GM23338 (cell line): Measurements from ENCODE around the gene ADGRD2. TPM values are rescaled to one million over a fixed set of nuclear protein-coding genes. Genes with fewer than 3 reads are reported as not detected.

ENCODE experiments used
- ATAC-seq: fragments of 200-7000 bp; cut with Tn5 transposase; 3 replicates; pipeline ENCODE4 v1.9.1; 2020
- DNase-seq: peaks from one replicate; pipeline ENCODE4 v3.0.0-alpha.2; 2015; ENCODE audit warnings: low spot score
- H2AFZ ChIP-seq: fragments of 200-600 bp; sonication (generic); 2 replicates; pipeline ENCODE4 v1.8.0; 2016; ENCODE audit warnings: antibody characterized with exemption, mild to moderate bottlenecking, moderate library complexity
- H3F3A ChIP-seq: fragments of 200-600 bp; sonication (generic); replicated peaks from 2 replicates; pipeline ENCODE4 v1.8.0; 2017; ENCODE audit warnings: antibody characterized with exemption, mixed run types, low read depth
- H3K27ac ChIP-seq: fragments of 200-600 bp; sonication (generic); 2 replicates; pipeline ENCODE4 v1.6.1; 2016; ENCODE audit warnings: low read depth
- H3K27me3 ChIP-seq: fragments of 200-600 bp; sonication (generic); 2 replicates; pipeline ENCODE4 v1.8.0; 2016; ENCODE audit warnings: mild to moderate bottlenecking, mixed run types, moderate library complexity; ENCODE audit not compliant: insufficient read depth
- H3K36me3 ChIP-seq: fragments of 200-600 bp; sonication (generic); 2 replicates; pipeline ENCODE4 v1.8.0; 2016; ENCODE audit warnings: mild to moderate bottlenecking; ENCODE audit not compliant: insufficient read depth
- H3K4me1 ChIP-seq: fragments of 200-600 bp; sonication (generic); 2 replicates; pipeline ENCODE4 v1.8.0; 2016; ENCODE audit warnings: mild to moderate bottlenecking, moderate library complexity; ENCODE audit not compliant: insufficient read depth
- H3K4me2 ChIP-seq: fragments of 200-600 bp; sonication (generic); 2 replicates; pipeline ENCODE4 v1.7.1; 2017; ENCODE audit warnings: mixed run types
- H3K4me3 ChIP-seq: fragments of 200-600 bp; sonication (generic); 2 replicates; pipeline ENCODE4 v1.6.1; 2016; ENCODE audit warnings: mixed run types
- H3K79me2 ChIP-seq: fragments of 200-600 bp; sonication (generic); replicated peaks from 2 replicates; pipeline ENCODE4 v1.8.0; 2017; ENCODE audit warnings: mild to moderate bottlenecking; ENCODE audit not compliant: insufficient read depth
- H3K9me2 ChIP-seq: fragments of 200-600 bp; sonication (generic); 2 replicates; pipeline ENCODE4 v1.8.0; 2017; ENCODE audit not compliant: insufficient read depth
- H4K20me1 ChIP-seq: fragments of 200-600 bp; sonication (generic); replicated peaks from 2 replicates; pipeline ENCODE4 v1.8.0; 2017; ENCODE audit warnings: mild to moderate bottlenecking; ENCODE audit not compliant: insufficient read depth
- H3K27ac Mint-ChIP-seq: 2 replicates; pipeline ENCODE4 v1.8.0; 2020; ENCODE audit warnings: inconsistent platforms, mild to moderate bottlenecking, moderate library complexity, mixed read lengths
- H3K27me3 Mint-ChIP-seq: 3 replicates; pipeline ENCODE4 v1.8.0; 2022; ENCODE audit warnings: low read depth, mild to moderate bottlenecking, moderate library complexity, mixed read lengths, inconsistent platforms; ENCODE audit not compliant: insufficient read depth, poor library complexity
- H3K36me3 Mint-ChIP-seq: 3 replicates; pipeline ENCODE4 v1.8.0; 2021; ENCODE audit warnings: low read depth, mild to moderate bottlenecking, inconsistent platforms, moderate library complexity, mixed read lengths
- H3K4me1 Mint-ChIP-seq: 3 replicates; pipeline ENCODE4 v1.8.0; 2020; ENCODE audit warnings: mild to moderate bottlenecking, inconsistent platforms, mixed read lengths
- H3K4me3 Mint-ChIP-seq: 3 replicates; pipeline ENCODE4 v1.8.0; 2021; ENCODE audit warnings: moderate library complexity, mild to moderate bottlenecking, inconsistent platforms, mixed read lengths
- H3K9me3 Mint-ChIP-seq: 3 replicates; pipeline ENCODE4 v1.8.0; 2020; ENCODE audit warnings: moderate library complexity, mild to moderate bottlenecking, inconsistent platforms, mixed read lengths
- CREB1 ChIP-seq: fragments of 250-450 bp; sonication (Bioruptor Pico); IDR thresholded peaks from 2 replicates; pipeline ENCODE4 v1.5.0; 2020; ENCODE audit warnings: low read depth, mild to moderate bottlenecking, moderate library complexity
- EZH2 ChIP-seq: fragments of 200-600 bp; sonication (generic); IDR thresholded peaks from one replicate; pipeline ENCODE4 v1.8.0; 2017; ENCODE audit warnings: antibody characterized with exemption, mild to moderate bottlenecking, low read depth; ENCODE audit not compliant: unreplicated experiment
- EZH2phosphoT487 ChIP-seq: fragments of 200-600 bp; sonication (generic); IDR thresholded peaks from one replicate; pipeline ENCODE4 v1.8.1; 2018; ENCODE audit warnings: antibody characterized with exemption; ENCODE audit not compliant: unreplicated experiment
- JUNB ChIP-seq: IDR thresholded peaks from one replicate; pipeline ENCODE4 v1.6.1; 2016; ENCODE audit warnings: antibody characterized with exemption; ENCODE audit not compliant: unreplicated experiment
- NANOG ChIP-seq: IDR thresholded peaks from 2 replicates; pipeline ENCODE4 v1.6.1; 2016; ENCODE audit warnings: antibody characterized with exemption, borderline replicate concordance
- POLR2AphosphoS5 ChIP-seq: IDR thresholded peaks from 2 replicates; pipeline ENCODE4 v1.6.1; 2016; ENCODE audit warnings: antibody characterized with exemption, low read depth
- STAT1 ChIP-seq: IDR thresholded peaks from one replicate; pipeline ENCODE4 v1.6.1; 2016; ENCODE audit warnings: antibody characterized with exemption; ENCODE audit not compliant: unreplicated experiment
- ZNF114 ChIP-seq: fragments of 250-450 bp; sonication (Bioruptor Pico); IDR thresholded peaks from 2 replicates; pipeline ENCODE4 v1.5.0; 2020; ENCODE audit warnings: mild to moderate bottlenecking, moderate library complexity
- ZNF331 ChIP-seq: fragments of 250-450 bp; sonication (Bioruptor Pico); IDR thresholded peaks from 2 replicates; pipeline ENCODE4 v1.5.0; 2020; ENCODE audit warnings: low read depth, mild to moderate bottlenecking, moderate library complexity
- polyA plus RNA-seq: library from polyadenylated mRNA; unstranded; fragments of >200 nt; fragmentation: Nextera tagmentation; extraction: Ambion mirVana; gene quantifications from 2 replicates; pipeline ENCODE4 v1.2.1, GENCODE V29; 2016
- total RNA-seq: library from RNA; depleted of rRNA; stranded (reverse); fragments of >200 nt; shearing (Covaris generic); gene quantifications from 2 replicates; pipeline ENCODE4 v1.2.3, GENCODE V29; 2014
- TF ChIP-seq, protein P1 (sequence below): fragments of 250-450 bp; sonication (Bioruptor Pico); IDR thresholded peaks from 2 replicates; pipeline ENCODE4 v1.5.0; 2020; ENCODE audit warnings: mild to moderate bottlenecking, moderate library complexity
- TF ChIP-seq, protein P2 (sequence below): IDR thresholded peaks from 2 replicates; pipeline ENCODE4 v1.6.1; 2016; ENCODE audit warnings: antibody characterized with exemption
- TF ChIP-seq, protein P3 (sequence below): IDR thresholded peaks from one replicate; pipeline ENCODE4 v1.6.1; 2018; ENCODE audit warnings: antibody characterized with exemption; ENCODE audit not compliant: unreplicated experiment
- TF ChIP-seq, protein P4 (sequence below), 2 experiments: fragments of 200-600 bp in 1 of 2; sonication (generic) in 1 of 2; conservative IDR thresholded peaks; 2 replicates each; pipeline versions ENCODE4 v1.5.1 to v1.6.1; 2016 to 2017; ENCODE audit warnings: antibody characterized with exemption in 2 of 2, low read depth in 2 of 2, mild to moderate bottlenecking in 2 of 2, moderate library complexity in 1 of 2

The ADGRD2 gene
- total and polyA plus RNA-seq, 2 experiments from 2014 or later: 0.45 to 0.78 TPM

DNA sequence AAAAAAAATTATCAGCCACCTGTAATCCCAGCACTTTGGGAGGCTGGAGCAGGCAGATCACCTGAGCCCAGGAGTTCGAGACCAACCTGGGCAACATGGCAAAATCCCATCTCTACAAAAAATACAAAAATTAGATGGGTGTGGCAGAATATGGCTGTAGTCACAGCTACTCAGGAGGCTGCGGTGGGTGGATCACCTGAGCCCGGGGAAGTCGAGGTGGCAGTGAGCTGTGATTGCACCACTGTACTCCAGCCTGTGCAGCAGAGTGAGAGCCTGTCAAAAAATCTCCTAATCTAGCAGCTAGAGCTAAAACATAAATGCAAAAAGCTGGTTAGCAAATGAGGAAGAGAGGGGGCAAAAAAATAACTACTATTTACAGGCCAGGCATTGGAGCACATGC is 47.0 kb upstream of the ADGRD2 start:
- Mint-ChIP-seq H3K36me3 (peaks cover 59% of the 10 kb centered on the region), H3K4me3 (no peak overlapping the region), H3K27ac (no peak overlapping the region), H3K9me3 (no peaks in the 10 kb centered on the region), H3K27me3 (peaks cover 8% of the 10 kb centered on the region), H3K4me1 (peaks cover 26% of the 10 kb centered on the region)
- H3K36me3 ChIP-seq: peaks cover 20% of the 10 kb centered on the region
- H3K9me2 ChIP-seq: no peaks in the 10 kb centered on the region
- no peak for ATAC-seq
- no peak overlapping the region for H2AFZ ChIP-seq
- H3K4me2 ChIP-seq: no peak overlapping the region
- no peak for TF ChIP-seq EZH2phosphoT487
- TF ChIP-seq, protein P1, sequence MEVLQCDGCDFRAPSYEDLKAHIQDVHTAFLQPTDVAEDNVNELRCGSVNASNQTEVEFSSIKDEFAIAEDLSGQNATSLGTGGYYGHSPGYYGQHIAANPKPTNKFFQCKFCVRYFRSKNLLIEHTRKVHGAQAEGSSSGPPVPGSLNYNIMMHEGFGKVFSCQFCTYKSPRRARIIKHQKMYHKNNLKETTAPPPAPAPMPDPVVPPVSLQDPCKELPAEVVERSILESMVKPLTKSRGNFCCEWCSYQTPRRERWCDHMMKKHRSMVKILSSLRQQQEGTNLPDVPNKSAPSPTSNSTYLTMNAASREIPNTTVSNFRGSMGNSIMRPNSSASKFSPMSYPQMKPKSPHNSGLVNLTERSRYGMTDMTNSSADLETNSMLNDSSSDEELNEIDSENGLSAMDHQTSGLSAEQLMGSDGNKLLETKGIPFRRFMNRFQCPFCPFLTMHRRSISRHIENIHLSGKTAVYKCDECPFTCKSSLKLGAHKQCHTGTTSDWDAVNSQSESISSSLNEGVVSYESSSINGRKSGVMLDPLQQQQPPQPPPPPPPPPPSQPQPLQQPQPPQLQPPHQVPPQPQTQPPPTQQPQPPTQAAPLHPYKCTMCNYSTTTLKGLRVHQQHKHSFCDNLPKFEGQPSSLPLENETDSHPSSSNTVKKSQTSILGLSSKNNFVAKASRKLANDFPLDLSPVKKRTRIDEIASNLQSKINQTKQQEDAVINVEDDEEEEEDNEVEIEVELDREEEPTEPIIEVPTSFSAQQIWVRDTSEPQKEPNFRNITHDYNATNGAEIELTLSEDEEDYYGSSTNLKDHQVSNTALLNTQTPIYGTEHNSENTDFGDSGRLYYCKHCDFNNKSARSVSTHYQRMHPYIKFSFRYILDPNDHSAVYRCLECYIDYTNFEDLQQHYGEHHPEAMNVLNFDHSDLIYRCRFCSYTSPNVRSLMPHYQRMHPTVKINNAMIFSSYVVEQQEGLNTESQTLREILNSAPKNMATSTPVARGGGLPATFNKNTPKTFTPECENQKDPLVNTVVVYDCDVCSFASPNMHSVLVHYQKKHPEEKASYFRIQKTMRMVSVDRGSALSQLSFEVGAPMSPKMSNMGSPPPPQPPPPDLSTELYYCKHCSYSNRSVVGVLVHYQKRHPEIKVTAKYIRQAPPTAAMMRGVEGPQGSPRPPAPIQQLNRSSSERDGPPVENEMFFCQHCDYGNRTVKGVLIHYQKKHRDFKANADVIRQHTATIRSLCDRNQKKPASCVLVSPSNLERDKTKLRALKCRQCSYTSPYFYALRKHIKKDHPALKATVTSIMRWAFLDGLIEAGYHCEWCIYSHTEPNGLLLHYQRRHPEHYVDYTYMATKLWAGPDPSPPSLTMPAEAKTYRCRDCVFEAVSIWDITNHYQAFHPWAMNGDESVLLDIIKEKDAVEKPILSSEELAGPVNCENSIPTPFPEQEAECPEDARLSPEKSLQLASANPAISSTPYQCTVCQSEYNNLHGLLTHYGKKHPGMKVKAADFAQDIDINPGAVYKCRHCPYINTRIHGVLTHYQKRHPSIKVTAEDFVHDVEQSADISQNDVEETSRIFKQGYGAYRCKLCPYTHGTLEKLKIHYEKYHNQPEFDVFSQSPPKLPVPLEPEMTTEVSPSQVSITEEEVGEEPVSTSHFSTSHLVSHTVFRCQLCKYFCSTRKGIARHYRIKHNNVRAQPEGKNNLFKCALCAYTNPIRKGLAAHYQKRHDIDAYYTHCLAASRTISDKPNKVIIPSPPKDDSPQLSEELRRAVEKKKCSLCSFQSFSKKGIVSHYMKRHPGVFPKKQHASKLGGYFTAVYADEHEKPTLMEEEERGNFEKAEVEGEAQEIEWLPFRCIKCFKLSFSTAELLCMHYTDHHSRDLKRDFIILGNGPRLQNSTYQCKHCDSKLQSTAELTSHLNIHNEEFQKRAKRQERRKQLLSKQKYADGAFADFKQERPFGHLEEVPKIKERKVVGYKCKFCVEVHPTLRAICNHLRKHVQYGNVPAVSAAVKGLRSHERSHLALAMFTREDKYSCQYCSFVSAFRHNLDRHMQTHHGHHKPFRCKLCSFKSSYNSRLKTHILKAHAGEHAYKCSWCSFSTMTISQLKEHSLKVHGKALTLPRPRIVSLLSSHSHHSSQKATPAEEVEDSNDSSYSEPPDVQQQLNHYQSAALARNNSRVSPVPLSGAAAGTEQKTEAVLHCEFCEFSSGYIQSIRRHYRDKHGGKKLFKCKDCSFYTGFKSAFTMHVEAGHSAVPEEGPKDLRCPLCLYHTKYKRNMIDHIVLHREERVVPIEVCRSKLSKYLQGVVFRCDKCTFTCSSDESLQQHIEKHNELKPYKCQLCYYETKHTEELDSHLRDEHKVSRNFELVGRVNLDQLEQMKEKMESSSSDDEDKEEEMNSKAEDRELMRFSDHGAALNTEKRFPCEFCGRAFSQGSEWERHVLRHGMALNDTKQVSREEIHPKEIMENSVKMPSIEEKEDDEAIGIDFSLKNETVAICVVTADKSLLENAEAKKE: no peak
- TF ChIP-seq NANOG: no peak
- no peak for TF ChIP-seq ZNF331 (CRISPR knock-in tag)
- TF ChIP-seq ZNF114: no peak
- TF ChIP-seq, protein P2, sequence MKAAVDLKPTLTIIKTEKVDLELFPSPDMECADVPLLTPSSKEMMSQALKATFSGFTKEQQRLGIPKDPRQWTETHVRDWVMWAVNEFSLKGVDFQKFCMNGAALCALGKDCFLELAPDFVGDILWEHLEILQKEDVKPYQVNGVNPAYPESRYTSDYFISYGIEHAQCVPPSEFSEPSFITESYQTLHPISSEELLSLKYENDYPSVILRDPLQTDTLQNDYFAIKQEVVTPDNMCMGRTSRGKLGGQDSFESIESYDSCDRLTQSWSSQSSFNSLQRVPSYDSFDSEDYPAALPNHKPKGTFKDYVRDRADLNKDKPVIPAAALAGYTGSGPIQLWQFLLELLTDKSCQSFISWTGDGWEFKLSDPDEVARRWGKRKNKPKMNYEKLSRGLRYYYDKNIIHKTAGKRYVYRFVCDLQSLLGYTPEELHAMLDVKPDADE: no peak
- no peak for TF ChIP-seq POLR2AphosphoS5
- TF ChIP-seq, protein P3, sequence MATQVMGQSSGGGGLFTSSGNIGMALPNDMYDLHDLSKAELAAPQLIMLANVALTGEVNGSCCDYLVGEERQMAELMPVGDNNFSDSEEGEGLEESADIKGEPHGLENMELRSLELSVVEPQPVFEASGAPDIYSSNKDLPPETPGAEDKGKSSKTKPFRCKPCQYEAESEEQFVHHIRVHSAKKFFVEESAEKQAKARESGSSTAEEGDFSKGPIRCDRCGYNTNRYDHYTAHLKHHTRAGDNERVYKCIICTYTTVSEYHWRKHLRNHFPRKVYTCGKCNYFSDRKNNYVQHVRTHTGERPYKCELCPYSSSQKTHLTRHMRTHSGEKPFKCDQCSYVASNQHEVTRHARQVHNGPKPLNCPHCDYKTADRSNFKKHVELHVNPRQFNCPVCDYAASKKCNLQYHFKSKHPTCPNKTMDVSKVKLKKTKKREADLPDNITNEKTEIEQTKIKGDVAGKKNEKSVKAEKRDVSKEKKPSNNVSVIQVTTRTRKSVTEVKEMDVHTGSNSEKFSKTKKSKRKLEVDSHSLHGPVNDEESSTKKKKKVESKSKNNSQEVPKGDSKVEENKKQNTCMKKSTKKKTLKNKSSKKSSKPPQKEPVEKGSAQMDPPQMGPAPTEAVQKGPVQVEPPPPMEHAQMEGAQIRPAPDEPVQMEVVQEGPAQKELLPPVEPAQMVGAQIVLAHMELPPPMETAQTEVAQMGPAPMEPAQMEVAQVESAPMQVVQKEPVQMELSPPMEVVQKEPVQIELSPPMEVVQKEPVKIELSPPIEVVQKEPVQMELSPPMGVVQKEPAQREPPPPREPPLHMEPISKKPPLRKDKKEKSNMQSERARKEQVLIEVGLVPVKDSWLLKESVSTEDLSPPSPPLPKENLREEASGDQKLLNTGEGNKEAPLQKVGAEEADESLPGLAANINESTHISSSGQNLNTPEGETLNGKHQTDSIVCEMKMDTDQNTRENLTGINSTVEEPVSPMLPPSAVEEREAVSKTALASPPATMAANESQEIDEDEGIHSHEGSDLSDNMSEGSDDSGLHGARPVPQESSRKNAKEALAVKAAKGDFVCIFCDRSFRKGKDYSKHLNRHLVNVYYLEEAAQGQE: no peak
- no peak for TF ChIP-seq STAT1
- TF ChIP-seq EZH2: no peak
- TF ChIP-seq CREB1 (CRISPR knock-in tag): no peak
- no peak for TF ChIP-seq JUNB
- TF ChIP-seq, protein P4, sequence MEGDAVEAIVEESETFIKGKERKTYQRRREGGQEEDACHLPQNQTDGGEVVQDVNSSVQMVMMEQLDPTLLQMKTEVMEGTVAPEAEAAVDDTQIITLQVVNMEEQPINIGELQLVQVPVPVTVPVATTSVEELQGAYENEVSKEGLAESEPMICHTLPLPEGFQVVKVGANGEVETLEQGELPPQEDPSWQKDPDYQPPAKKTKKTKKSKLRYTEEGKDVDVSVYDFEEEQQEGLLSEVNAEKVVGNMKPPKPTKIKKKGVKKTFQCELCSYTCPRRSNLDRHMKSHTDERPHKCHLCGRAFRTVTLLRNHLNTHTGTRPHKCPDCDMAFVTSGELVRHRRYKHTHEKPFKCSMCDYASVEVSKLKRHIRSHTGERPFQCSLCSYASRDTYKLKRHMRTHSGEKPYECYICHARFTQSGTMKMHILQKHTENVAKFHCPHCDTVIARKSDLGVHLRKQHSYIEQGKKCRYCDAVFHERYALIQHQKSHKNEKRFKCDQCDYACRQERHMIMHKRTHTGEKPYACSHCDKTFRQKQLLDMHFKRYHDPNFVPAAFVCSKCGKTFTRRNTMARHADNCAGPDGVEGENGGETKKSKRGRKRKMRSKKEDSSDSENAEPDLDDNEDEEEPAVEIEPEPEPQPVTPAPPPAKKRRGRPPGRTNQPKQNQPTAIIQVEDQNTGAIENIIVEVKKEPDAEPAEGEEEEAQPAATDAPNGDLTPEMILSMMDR (conservative IDR thresholded peaks at IDR 0.05; ENCODE audit: low read depth in 2 of 2): no peak
- 0 out of 2 replicates have a peak, but pooled peaks cover 2% of the 10 kb centered on the region for H3F3A ChIP-seq
- H3K4me3 ChIP-seq: no peak overlapping the region
- DNase-seq: no peak
- H3K4me1 ChIP-seq: peaks cover 19% of the 10 kb centered on the region
- no peak overlapping the region for H3K27ac ChIP-seq
- H4K20me1 ChIP-seq: peaks cover 44% of the 10 kb centered on the region
- peaks cover 95% of the 10 kb centered on the region for H3K79me2 ChIP-seq
- H3K27me3 ChIP-seq: no peaks in the 10 kb centered on the region
